GM12878 (cell line): ENCODE results near the gene ENPP7. TPM values are rescaled to one million over a fixed set of nuclear protein-coding genes. Genes with fewer than 3 reads are reported as not detected.
"Not testable (repeated sequence)": the region's sequence is repeated elsewhere in the genome, so short reads cannot be mapped to it uniquely, and the experiment has no call there.

Experiments
- ATAC-seq: fragments of 200-7000 bp; cut with Tn5 transposase; 3 replicates; pipeline ENCODE4 v1.9.1; 2020; ENCODE audit warnings: mild to moderate bottlenecking, moderate library complexity
- BruUV-seq: library from RNA; stranded (reverse); fragments of 400-500 nt; replicated peaks from 2 replicates; lab custom pipeline; 2021; lab: Mats Ljungman, UMichigan
- CTCF ChIA-PET: fragments of 300-600 bp; sonication (Branson Sonifier 250); formaldehyde crosslinking; extraction: SDS; loops from one replicate; lab custom pipeline; 2021; ENCODE audit warnings: inconsistent platforms; lab: Yijun Ruan, JAX
- POLR2A ChIA-PET: fragments of 350-600 bp; formaldehyde crosslinking; extraction: SDS; loops from one replicate; lab custom pipeline; 2021; ENCODE audit warnings: inconsistent platforms; lab: Charles Lee
- RAD21 ChIA-PET: fragments of 300-600 bp; sonication (Branson Sonifier 250); formaldehyde crosslinking; loops from one replicate; lab custom pipeline; 2023; ENCODE audit warnings: antibody characterized with exemption; ENCODE audit not compliant: unreplicated experiment; lab: Charles Lee
- SMC1A ChIA-PET: fragments of 300-600 bp; sonication (Branson Sonifier 250); formaldehyde crosslinking; loops from one replicate; lab custom pipeline; 2023; ENCODE audit not compliant: unreplicated experiment, uncharacterized antibody; lab: Charles Lee
- DNase-seq: peaks from one replicate; pipeline ENCODE4 v3.0.0-alpha.2; 2011; ENCODE audit warnings: low read depth, low spot score
- FAIRE-seq: peaks from 3 replicates; lab custom pipeline; 2011; peaks lifted over from hg19 to GRCh38; lab: Jason Lieb, UNC
- H2AFZ ChIP-seq: 2 replicates; pipeline ENCODE4 v1.6.0; 2011; ENCODE audit warnings: low read depth, low read length, control low read depth; ENCODE audit not compliant: control insufficient read depth
- H3K27ac ChIP-seq: 2 replicates; pipeline ENCODE4 v1.5.1; 2011; ENCODE audit warnings: control low read depth; ENCODE audit not compliant: control insufficient read depth, insufficient read depth
- H3K27me3 ChIP-seq, 2 experiments: replicated peaks in 1 of 2; 2 replicates each; pipeline versions ENCODE4 v1.6.0 to v1.6.1; 2011; ENCODE audit warnings: low read length in 1 of 2; ENCODE audit not compliant: control insufficient read depth in 2 of 2, insufficient read depth in 2 of 2
- H3K36me3 ChIP-seq, 2 experiments: 2 replicates each; pipeline ENCODE4 v1.5.1; 2011; ENCODE audit warnings: low read length in 1 of 2; ENCODE audit not compliant: control insufficient read depth in 2 of 2, insufficient read depth in 2 of 2
- H3K4me1 ChIP-seq: 2 replicates; pipeline ENCODE4 v1.6.1; 2011; ENCODE audit warnings: mild to moderate bottlenecking, low read length, moderate library complexity, mixed read lengths; ENCODE audit not compliant: control insufficient read depth, insufficient read depth
- H3K4me2 ChIP-seq: 2 replicates; pipeline ENCODE4 v1.6.0; 2011; ENCODE audit warnings: control low read depth; ENCODE audit not compliant: control insufficient read depth, insufficient read depth
- H3K4me3 ChIP-seq: fragments of 200-600 bp; sonication (generic); 2 replicates; pipeline ENCODE4 v1.5.1; 2016
- H3K79me2 ChIP-seq: 2 replicates; pipeline ENCODE4 v1.6.0; 2011; ENCODE audit warnings: low read length; ENCODE audit not compliant: control insufficient read depth, insufficient read depth
- H3K9ac ChIP-seq: 2 replicates; pipeline ENCODE4 v1.8.0; 2011; ENCODE audit warnings: low read length, control low read depth, mixed read lengths; ENCODE audit not compliant: control insufficient read depth, insufficient read depth
- H3K9me3 ChIP-seq: replicated peaks from 3 replicates; pipeline ENCODE4 v1.5.1; 2011; ENCODE audit warnings: mild to moderate bottlenecking, low read length; ENCODE audit not compliant: control insufficient read depth, insufficient read depth
- H4K20me1 ChIP-seq: 2 replicates; pipeline ENCODE4 v1.6.0; 2011; ENCODE audit not compliant: control insufficient read depth, insufficient read depth
- BCL11A ChIP-seq: IDR thresholded peaks from 2 replicates; pipeline ENCODE4 v1.6.1; 2011; ENCODE audit warnings: low read depth, low read length
- BCL3 ChIP-seq: IDR thresholded peaks from 2 replicates; pipeline ENCODE4 v1.6.1; 2011; ENCODE audit warnings: borderline replicate concordance, low read depth, mild to moderate bottlenecking, moderate library complexity, low read length; ENCODE audit not compliant: insufficient read depth, poor library complexity, severe bottlenecking
- CHD1 ChIP-seq: IDR thresholded peaks from 2 replicates; pipeline ENCODE4 v1.6.1; 2012; ENCODE audit warnings: low read depth, low read length, improper control_type of control experiment
- ETV6 ChIP-seq, 2 experiments: fragments of 450-650 bp in 1 of 2; IDR thresholded peaks in 1 of 2; conservative IDR thresholded peaks in 1 of 2; 2 replicates each; pipeline ENCODE4 v1.6.1; 2014; ENCODE audit warnings: antibody characterized with exemption in 1 of 2, borderline replicate concordance in 1 of 2, low read depth in 1 of 2, mild to moderate bottlenecking in 1 of 2, moderate library complexity in 1 of 2
- FOXM1 ChIP-seq: IDR thresholded peaks from 2 replicates; pipeline ENCODE4 v1.6.1; 2012; ENCODE audit warnings: low read depth, mild to moderate bottlenecking, inconsistent platforms, low read length, moderate library complexity
- GABPA ChIP-seq: IDR thresholded peaks from 2 replicates; pipeline ENCODE4 v1.6.1; 2014; ENCODE audit warnings: antibody characterized with exemption, low read depth, mild to moderate bottlenecking, inconsistent platforms
- IRF3 ChIP-seq: fragments of 450-650 bp; IDR thresholded peaks from 2 replicates; pipeline ENCODE4 v1.6.1; 2014; ENCODE audit warnings: mild to moderate bottlenecking
- MYC ChIP-seq: IDR thresholded peaks from 2 replicates; pipeline ENCODE4 v1.6.1; 2011; ENCODE audit warnings: mild to moderate bottlenecking, low read length, moderate library complexity, inconsistent platforms; ENCODE audit not compliant: insufficient read depth, insufficient replicate concordance, insufficient read length, severe bottlenecking
- NRF1 ChIP-seq: conservative IDR thresholded peaks from 2 replicates; pipeline ENCODE4 v1.6.1; 2011; ENCODE audit warnings: mild to moderate bottlenecking, low read depth, low read length, improper control_type of control experiment
- POLR2AphosphoS5 ChIP-seq: IDR thresholded peaks from 2 replicates; pipeline ENCODE4 v1.6.1; 2011; ENCODE audit warnings: mild to moderate bottlenecking, low read length, inconsistent platforms
- ZBED1 ChIP-seq: IDR thresholded peaks from 2 replicates; pipeline ENCODE4 v1.6.1; 2016; ENCODE audit warnings: borderline replicate concordance
- ZNF207 ChIP-seq: fragments of 450-650 bp; IDR thresholded peaks from 2 replicates; pipeline ENCODE4 v1.6.1; 2014; ENCODE audit warnings: antibody characterized with exemption, mild to moderate bottlenecking, borderline replicate concordance
- WGBS: methylation state at CpG from one replicate; pipeline ENCODE4 v1.1.6; 2016; ENCODE audit warnings: low lambda C conversion rate; ENCODE audit not compliant: insufficient replicate concordance, insufficient coverage; ENCODE audit errors: missing lambda C conversion rate; 5-methylcytosine and 5-hydroxymethylcytosine counted together
- in situ Hi-C: fragments of 300-500 bp; cut with MboI; formaldehyde crosslinking; loops from 9 replicates; pipeline ENCODE4 v1.14.3; 2018; ENCODE audit warnings: mixed read lengths
- intact Hi-C: fragments of 100-400 bp; cut with micrococcal nuclease; formaldehyde crosslinking; loops from one replicate; pipeline ENCODE4 v1.14.2; 2022; ENCODE audit not compliant: unreplicated experiment
- polyA plus RNA-seq, 11 experiments: library from polyadenylated mRNA; depleted of rRNA in 4 of 11; unstranded in 6 of 11; stranded (reverse) in 5 of 11; fragments of >200 nt; fragmentation: Nextera tagmentation in 4 of 11; fragmentation: Illumina TruSeq in 1 of 11; extraction: Ambion mirVana in 4 of 11; extraction: Trizol in 1 of 11; gene quantifications; 1 replicate in 1 of 11; 2 replicates in 10 of 11; pipeline versions ENCODE4 v1.2.1 to v1.2.3, GENCODE V29; 2011 to 2016; ENCODE audit warnings: inconsistent platforms in 2 of 11, missing spikeins in 2 of 11, low read depth in 1 of 11
- total RNA-seq, 4 experiments: library from RNA; depleted of rRNA in 3 of 4; stranded (reverse); fragments of >200 nt in 3 of 4; fragmentation: Illumina TruSeq in 1 of 4; extraction: Trizol in 1 of 4; gene quantifications; 2 replicates each; pipeline versions ENCODE4 v1.2.1 to v1.2.3, GENCODE V29; 2013 to 2021

ENPP7 gene
- total and polyA plus RNA-seq, 10 of the 15 experiments (the other 5 are each of a cell fraction or from before 2014, with no cell fraction given): 0.04 to 0.41 (median 0.18) TPM; not detected in 1

GRCh38 chr17:79754370-79754769, 23.6 kb downstream of the ENPP7 start:
- no peak overlapping the region for H3K9ac ChIP-seq
- SMC1A ChIA-PET: no interaction called here
- ATAC-seq (no peak), FAIRE-seq (no peak), DNase-seq (no peak)
- H2AFZ ChIP-seq: no peak overlapping the region
- H3K9me3 ChIP-seq: no peaks in the 10 kb centered on the region
- no peak overlapping the region for H3K4me3 ChIP-seq
- peaks cover 3% of the 10 kb centered on the region for H3K4me1 ChIP-seq
- POLR2A ChIA-PET: interaction anchor here (1.0 kb wide), 1 partner anchor 10 kb away, joined by 3 read pairs; no protein-coding TSS in a partner anchor
- H3K27me3 ChIP-seq: no peaks in the 10 kb centered on the region; a peak in 1 of 4 replicates
- CTCF ChIA-PET: no interaction called here
- TF ChIP-seq ZBED1 (no peak), BCL3 (no peak), NRF1 (no peak), FOXM1 (no peak), ETV6 (conservative IDR thresholded peaks at IDR 0.05 in 1 of 2, IDR thresholded peaks at IDR 0.05 in 1 of 2; ENCODE audit: borderline replicate concordance in 1 of 2, low read depth in 1 of 2) (no peak), CHD1 (no peak), ZNF207 (no peak), IRF3 (no peak), POLR2AphosphoS5 (no peak), GABPA (no peak), BCL11A (no peak), MYC (no peak)
- H3K36me3 ChIP-seq: no peaks in the 10 kb centered on the region
- intact Hi-C loops (no loop called here), in situ Hi-C loops (no loop called here)
- no peak overlapping the region for H3K4me2 ChIP-seq
- 37% methylated on average over 12 of the region's 12 CpGs for whole genome bisulfite sequencing
- H3K27ac ChIP-seq: no peak overlapping the region
- BruUV-seq: no TSS peak
- H3K79me2 ChIP-seq: no peaks in the 10 kb centered on the region
- no peaks in the 10 kb centered on the region for H4K20me1 ChIP-seq
- RAD21 ChIA-PET: no interaction called here

- H3K9me3 ChIP-seq, ATAC-seq, POLR2A ChIA-PET, in situ Hi-C loops, H2AFZ ChIP-seq, H4K20me1 ChIP-seq, intact Hi-C loops, H3K27me3 ChIP-seq, H3K27ac ChIP-seq, H3K4me1 ChIP-seq, DNase-seq, FAIRE-seq, SMC1A ChIA-PET, H3K79me2 ChIP-seq, H3K9ac ChIP-seq, BruUV-seq, H3K36me3 ChIP-seq, H3K4me2 ChIP-seq, H3K4me3 ChIP-seq, RAD21 ChIA-PET: not testable (repeated sequence)
- CTCF ChIA-PET: interaction anchor here (0.8 kb wide), 1 partner anchor 13 kb away, joined by 3 read pairs; no protein-coding TSS in a partner anchor
- 30% methylated on average over 9 of the region's 9 CpGs for WGBS
Observed at GRCh38 chr17:79754903-79755302, 24.2 kb downstream of the ENPP7 start.
